Hepatocyte (in vitro differentiated cells): ENCODE measurements around the gene TASP1. TPM values are rescaled to one million over a fixed set of nuclear protein-coding genes. Genes with fewer than 3 reads are reported as not detected.

Experiments
- DNase-seq: peaks from one replicate; pipeline ENCODE4 v3.0.0-alpha.2; 2016; ENCODE audit warnings: low spot score
- H2AFZ ChIP-seq: fragments of 200-600 bp; sonication (generic); 2 replicates; pipeline ENCODE4 v1.6.0; 2016; ENCODE audit warnings: antibody characterized with exemption, mild to moderate bottlenecking
- H3K27ac ChIP-seq: fragments of 200-600 bp; sonication (generic); 2 replicates; pipeline ENCODE4 v1.5.1; 2016; ENCODE audit warnings: mild to moderate bottlenecking
- H3K27me3 ChIP-seq: fragments of 200-600 bp; sonication (generic); 2 replicates; pipeline ENCODE4 v1.6.1; 2016
- H3K36me3 ChIP-seq: fragments of 200-600 bp; sonication (generic); replicated peaks from 2 replicates; pipeline ENCODE4 v1.5.1; 2016; ENCODE audit warnings: low read depth; ENCODE audit not compliant: insufficient read depth
- H3K4me1 ChIP-seq: fragments of 200-600 bp; sonication (generic); 2 replicates; pipeline ENCODE4 v1.5.1; 2016; ENCODE audit warnings: mild to moderate bottlenecking, moderate library complexity; ENCODE audit not compliant: insufficient read depth
- H3K4me2 ChIP-seq: fragments of 200-600 bp; sonication (generic); 2 replicates; pipeline ENCODE4 v1.6.0; 2016
- H3K4me3 ChIP-seq: fragments of 200-600 bp; sonication (generic); 2 replicates; pipeline ENCODE4 v1.5.1; 2016; ENCODE audit warnings: mild to moderate bottlenecking
- H3K79me2 ChIP-seq: fragments of 200-600 bp; sonication (generic); 2 replicates; pipeline ENCODE4 v1.6.0; 2017; ENCODE audit warnings: mild to moderate bottlenecking
- H3K9me2 ChIP-seq: fragments of 200-600 bp; sonication (generic); replicated peaks from 2 replicates; pipeline ENCODE4 v1.6.0; 2017; ENCODE audit warnings: mild to moderate bottlenecking; ENCODE audit not compliant: insufficient read depth
- H3K9me3 ChIP-seq: fragments of 200-600 bp; sonication (generic); 2 replicates; pipeline ENCODE4 v1.5.1; 2016; ENCODE audit warnings: low read depth, mild to moderate bottlenecking
- H4K20me1 ChIP-seq: fragments of 200-600 bp; sonication (generic); 2 replicates; pipeline ENCODE4 v1.6.0; 2016; ENCODE audit warnings: mild to moderate bottlenecking; ENCODE audit not compliant: insufficient read depth, poor library complexity, severe bottlenecking
- CTCF ChIP-seq: fragments of 200-600 bp; sonication (generic); IDR thresholded peaks from 2 replicates; pipeline ENCODE4 v1.5.1; 2016; ENCODE audit warnings: antibody characterized with exemption, mild to moderate bottlenecking; ENCODE audit not compliant: poor library complexity
- EZH2 ChIP-seq: fragments of 200-600 bp; sonication (generic); IDR thresholded peaks from 2 replicates; pipeline ENCODE4 v1.6.1; 2016; ENCODE audit warnings: antibody characterized with exemption, mild to moderate bottlenecking, borderline replicate concordance
- EZH2phosphoT487 ChIP-seq: fragments of 200-600 bp; sonication (generic); IDR thresholded peaks from one replicate; pipeline ENCODE4 v1.6.1; 2018; ENCODE audit warnings: antibody characterized with exemption, mild to moderate bottlenecking, low read depth, moderate library complexity; ENCODE audit not compliant: unreplicated experiment, severe bottlenecking
- WGBS: methylation state at CpG from one replicate; pipeline ENCODE4 v1.1.6; 2016; ENCODE audit warnings: low lambda C conversion rate; ENCODE audit errors: missing lambda C conversion rate; 5-methylcytosine and 5-hydroxymethylcytosine counted together
- polyA plus RNA-seq: library from polyadenylated mRNA; unstranded; fragments of >200 nt; fragmentation: Nextera tagmentation; extraction: Ambion mirVana; gene quantifications from 2 replicates; pipeline ENCODE4 v1.2.1, GENCODE V29; 2016
- total RNA-seq: library from RNA; depleted of rRNA; stranded (reverse); fragments of >200 nt; gene quantifications from 2 replicates; pipeline ENCODE4 v1.2.3, GENCODE V29; 2014

Gene TASP1
- total and polyA plus RNA-seq, 2 experiments from 2014 or later, result 11.1 to 12.9 TPM

- WGBS, result 73% methylated on average over 3 of the region's 3 CpGs
- TF ChIP-seq CTCF (no peak), EZH2phosphoT487 (no peak), EZH2 (no peak)
- H3K36me3 ChIP-seq, result no peaks in the 10 kb centered on the region
- H3K27me3 ChIP-seq, result no peaks in the 10 kb centered on the region
- H3K9me2 ChIP-seq, result no peaks in the 10 kb centered on the region
- no peaks in the 10 kb centered on the region for H3K4me1 ChIP-seq
- H3K9me3 ChIP-seq, result no peaks in the 10 kb centered on the region
- no peak overlapping the region for H3K27ac ChIP-seq
- no peaks in the 10 kb centered on the region for H4K20me1 ChIP-seq
- H3K4me3 ChIP-seq, result no peak overlapping the region
- no peak overlapping the region for H2AFZ ChIP-seq
- no peak for DNase-seq
- no peaks in the 10 kb centered on the region for H3K79me2 ChIP-seq
- H3K4me2 ChIP-seq, result no peak overlapping the region
Measured at GRCh38 chr20:13567663-13568062, 71.1 kb downstream of the TASP1 start.

DNA sequence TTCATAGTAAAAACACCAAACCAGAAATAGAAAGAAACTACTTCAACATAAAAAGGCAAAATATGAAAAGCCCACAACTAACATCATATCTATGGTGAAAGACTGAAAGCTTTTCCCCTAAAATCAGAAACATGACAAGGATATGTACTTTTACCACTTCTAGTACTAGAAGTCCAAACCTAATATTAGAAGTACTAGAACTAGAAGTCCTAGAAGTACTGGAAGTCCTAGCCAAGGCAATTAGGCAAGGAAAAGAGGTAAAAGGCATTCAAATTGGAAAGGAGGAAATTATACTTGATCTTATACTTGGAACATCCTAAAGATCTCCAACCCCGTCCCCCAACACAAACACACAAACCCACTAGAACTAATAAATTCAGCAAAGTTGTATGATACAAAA is 74.9 kb downstream of the TASP1 start:
- no peak for TF ChIP-seq EZH2
- no peak for TF ChIP-seq EZH2phosphoT487
- TF ChIP-seq CTCF, result no peak
- Histone ChIP-seq H3K4me3 (no peak overlapping the region), H3K9me3 (no peaks in the 10 kb centered on the region), H3K9me2 (no peaks in the 10 kb centered on the region), H3K27ac (no peak overlapping the region), H3K79me2 (no peaks in the 10 kb centered on the region), H3K4me1 (no peaks in the 10 kb centered on the region), H2AFZ (no peak overlapping the region), H3K36me3 (no peaks in the 10 kb centered on the region), H4K20me1 (no peaks in the 10 kb centered on the region), H3K4me2 (no peak overlapping the region), H3K27me3 (no peaks in the 10 kb centered on the region)
- WGBS, result 100% methylated on average over 1 of the region's 1 CpG
- DNase-seq, result no peak

- Histone ChIP-seq H3K79me2 (no peaks in the 10 kb centered on the region), H3K4me1 (no peaks in the 10 kb centered on the region), H3K36me3 (no peaks in the 10 kb centered on the region), H3K27me3 (no peaks in the 10 kb centered on the region), H3K9me2 (no peaks in the 10 kb centered on the region), H3K4me2 (no peak overlapping the region), H3K27ac (no peak overlapping the region), H2AFZ (no peak overlapping the region), H4K20me1 (no peaks in the 10 kb centered on the region), H3K9me3 (no peaks in the 10 kb centered on the region), H3K4me3 (no peak overlapping the region)
- no peak for TF ChIP-seq CTCF
- no peak for TF ChIP-seq EZH2
- TF ChIP-seq EZH2phosphoT487, result no peak
- DNase-seq, result no peak
- WGBS, result 86% methylated on average over 1 of the region's 1 CpG
Measured at GRCh38 chr20:13554706-13555105, 84.0 kb downstream of the TASP1 start.

GRCh38 chr20:13554076-13554475 is 84.7 kb downstream of the TASP1 start:
- TF ChIP-seq EZH2 (no peak), CTCF (no peak), EZH2phosphoT487 (no peak)
- DNase-seq, result no peak
- Histone ChIP-seq H3K4me2 (no peak overlapping the region), H2AFZ (no peak overlapping the region), H3K4me3 (no peak overlapping the region), H3K36me3 (no peaks in the 10 kb centered on the region), H3K27me3 (no peaks in the 10 kb centered on the region), H4K20me1 (no peaks in the 10 kb centered on the region), H3K79me2 (no peaks in the 10 kb centered on the region), H3K9me2 (no peaks in the 10 kb centered on the region), H3K9me3 (no peaks in the 10 kb centered on the region), H3K4me1 (no peaks in the 10 kb centered on the region), H3K27ac (no peak overlapping the region)
- WGBS, result 82% methylated on average over 3 of the region's 3 CpGs
